GM19193 (cell line): ENCODE results near the gene NGEF.

Source experiments
- POLR2A ChIP-seq: IDR thresholded peaks from 4 replicates; pipeline ENCODE4 v1.6.1; 2011; ENCODE audit not compliant: insufficient read depth, insufficient read length; ENCODE audit errors: extremely low read depth

NGEF gene

GRCh38 chr2:233000886-233001750 is 11.9 kb downstream of the NGEF start:
- TF ChIP-seq POLR2A, result no peak

GRCh38 chr2:232999354-232999753 is 13.7 kb downstream of the NGEF start:
- TF ChIP-seq POLR2A, result no peak

GRCh38 chr2:232998666-232998985 is 14.4 kb downstream of the NGEF start:
- no peak for TF ChIP-seq POLR2A

GRCh38 chr2:232997749-232998665 is 15.0 kb downstream of the NGEF start:
- no peak for TF ChIP-seq POLR2A

GRCh38 chr2:232994446-232994845 is 18.6 kb downstream of the NGEF start:
- TF ChIP-seq POLR2A, result no peak

GRCh38 chr2:232993231-232993821 is 19.7 kb downstream of the NGEF start:
- TF ChIP-seq POLR2A, result no peak

- no peak for TF ChIP-seq POLR2A
Observed at GRCh38 chr2:232986155-232986554, 26.9 kb downstream of the NGEF start.

GRCh38 chr2:232984451-232985207 is 28.4 kb downstream of the NGEF start:
- TF ChIP-seq POLR2A, result no peak

GRCh38 chr2:232983669-232984140 is 29.4 kb downstream of the NGEF start:
- no peak for TF ChIP-seq POLR2A

GRCh38 chr2:232982926-232983668 is 30.0 kb downstream of the NGEF start:
- TF ChIP-seq POLR2A, result no peak

GRCh38 chr2:232981767-232982360 is 31.2 kb downstream of the NGEF start:
- TF ChIP-seq POLR2A, result no peak

GRCh38 chr2:232981356-232981755 is 31.7 kb downstream of the NGEF start:
- no peak for TF ChIP-seq POLR2A

GRCh38 chr2:232980683-232981082 is 32.4 kb downstream of the NGEF start:
- no peak for TF ChIP-seq POLR2A
